ENCODE results near the gene PIEZO2.

Gene PIEZO2

GRCh38 chr18:10787293-10787901 lies 362.0 kb downstream of the PIEZO2 start:
- Mint-ChIP-seq H3K27ac (no peak overlapping the region), H3K27me3 (peaks cover 34% of the 10 kb centered on the region), H3K4me1 (ENCODE audit: low read depth) (peaks cover 10% of the 10 kb centered on the region), H3K36me3 (ENCODE audit: low read depth) (no peaks in the 10 kb centered on the region), H3K9me3 (no peaks in the 10 kb centered on the region), H3K4me3 (no peak overlapping the region)

- Mint-ChIP-seq H3K4me1 (ENCODE audit: low read depth) (peaks cover 10% of the 10 kb centered on the region), H3K9me3 (no peaks in the 10 kb centered on the region), H3K4me3 (no peak overlapping the region), H3K27ac (no peak overlapping the region), H3K36me3 (ENCODE audit: low read depth) (no peaks in the 10 kb centered on the region), H3K27me3 (peaks cover 34% of the 10 kb centered on the region)
These were observed 363.6 kb downstream of the PIEZO2 start for GRCh38 chr18:10785798-10786197.

- no peaks in the 10 kb centered on the region for H3K36me3 Mint-ChIP-seq (ENCODE audit: low read depth)
- peaks cover 10% of the 10 kb centered on the region for H3K4me1 Mint-ChIP-seq (ENCODE audit: low read depth)
- no peaks in the 10 kb centered on the region for H3K9me3 Mint-ChIP-seq
- peaks cover 35% of the 10 kb centered on the region for H3K27me3 Mint-ChIP-seq
- H3K27ac Mint-ChIP-seq = no peak overlapping the region
- no peak overlapping the region for H3K4me3 Mint-ChIP-seq
These were observed 364.7 kb downstream of the PIEZO2 start for GRCh38 chr18:10784596-10785202.

GRCh38 chr18:10783941-10784340 lies 365.4 kb downstream of the PIEZO2 start:
- H3K9me3 Mint-ChIP-seq = no peaks in the 10 kb centered on the region
- no peak overlapping the region for H3K4me3 Mint-ChIP-seq
- H3K4me1 Mint-ChIP-seq (ENCODE audit: low read depth) = peaks cover 10% of the 10 kb centered on the region
- H3K36me3 Mint-ChIP-seq (ENCODE audit: low read depth) = no peaks in the 10 kb centered on the region
- peaks cover 34% of the 10 kb centered on the region for H3K27me3 Mint-ChIP-seq
- H3K27ac Mint-ChIP-seq = no peak overlapping the region

- no peaks in the 10 kb centered on the region for H3K36me3 Mint-ChIP-seq (ENCODE audit: low read depth)
- H3K4me1 Mint-ChIP-seq (ENCODE audit: low read depth) = no peaks in the 10 kb centered on the region
- H3K4me3 Mint-ChIP-seq = no peak overlapping the region
- peaks cover 31% of the 10 kb centered on the region for H3K27me3 Mint-ChIP-seq
- H3K27ac Mint-ChIP-seq = no peak overlapping the region
- H3K9me3 Mint-ChIP-seq = peaks cover 5% of the 10 kb centered on the region
These were observed 372.9 kb downstream of the PIEZO2 start for GRCh38 chr18:10776493-10776892.

- H3K9me3 Mint-ChIP-seq = peaks cover 5% of the 10 kb centered on the region
- no peaks in the 10 kb centered on the region for H3K4me1 Mint-ChIP-seq (ENCODE audit: low read depth)
These were observed 374.3 kb downstream of the PIEZO2 start for GRCh38 chr18:10775026-10775425.

GRCh38 chr18:10771053-10771709 lies 378.2 kb downstream of the PIEZO2 start:
- no peaks in the 10 kb centered on the region for H3K36me3 Mint-ChIP-seq (ENCODE audit: low read depth)
- H3K27ac Mint-ChIP-seq = no peak overlapping the region
- H3K27me3 Mint-ChIP-seq = peaks cover 37% of the 10 kb centered on the region
- no peaks in the 10 kb centered on the region for H3K4me1 Mint-ChIP-seq (ENCODE audit: low read depth)
- peaks cover 5% of the 10 kb centered on the region for H3K9me3 Mint-ChIP-seq
- no peak overlapping the region for H3K4me3 Mint-ChIP-seq

More at GRCh38 chr18:10775026-10775425, 374.3 kb downstream of the PIEZO2 start:
- H3K27ac Mint-ChIP-seq = no peak overlapping the region
- peaks cover 32% of the 10 kb centered on the region for H3K27me3 Mint-ChIP-seq
- H3K36me3 Mint-ChIP-seq (ENCODE audit: low read depth) = no peaks in the 10 kb centered on the region
- no peak overlapping the region for H3K4me3 Mint-ChIP-seq

GRCh38 chr18:10770264-10770663 lies 379.1 kb downstream of the PIEZO2 start:
- Mint-ChIP-seq H3K27me3 (peaks cover 34% of the 10 kb centered on the region), H3K9me3 (peaks cover 5% of the 10 kb centered on the region), H3K4me3 (no peak overlapping the region), H3K27ac (no peak overlapping the region), H3K36me3 (ENCODE audit: low read depth) (no peaks in the 10 kb centered on the region), H3K4me1 (ENCODE audit: low read depth) (no peaks in the 10 kb centered on the region)

- H3K27me3 Mint-ChIP-seq = peaks cover 25% of the 10 kb centered on the region
- no peak overlapping the region for H3K4me3 Mint-ChIP-seq
- no peaks in the 10 kb centered on the region for H3K4me1 Mint-ChIP-seq (ENCODE audit: low read depth)
- H3K9me3 Mint-ChIP-seq = peaks cover 5% of the 10 kb centered on the region
- H3K36me3 Mint-ChIP-seq (ENCODE audit: low read depth) = no peaks in the 10 kb centered on the region
- no peak overlapping the region for H3K27ac Mint-ChIP-seq
These were observed 381.1 kb downstream of the PIEZO2 start for GRCh38 chr18:10768221-10768620.

GRCh38 chr18:10767658-10768057 lies 381.7 kb downstream of the PIEZO2 start:
- H3K27ac Mint-ChIP-seq = no peak overlapping the region
- H3K4me1 Mint-ChIP-seq (ENCODE audit: low read depth) = no peaks in the 10 kb centered on the region
- peaks cover 5% of the 10 kb centered on the region for H3K9me3 Mint-ChIP-seq
- peaks cover 21% of the 10 kb centered on the region for H3K27me3 Mint-ChIP-seq
- no peaks in the 10 kb centered on the region for H3K36me3 Mint-ChIP-seq (ENCODE audit: low read depth)
- H3K4me3 Mint-ChIP-seq = no peak overlapping the region

GRCh38 chr18:10760986-10761385 lies 388.4 kb downstream of the PIEZO2 start:
- no peaks in the 10 kb centered on the region for H3K9me3 Mint-ChIP-seq
- no peaks in the 10 kb centered on the region for H3K36me3 Mint-ChIP-seq (ENCODE audit: low read depth)
- H3K27ac Mint-ChIP-seq = no peak overlapping the region
- H3K27me3 Mint-ChIP-seq = no peaks in the 10 kb centered on the region
- no peaks in the 10 kb centered on the region for H3K4me1 Mint-ChIP-seq (ENCODE audit: low read depth)
- H3K4me3 Mint-ChIP-seq = no peak overlapping the region

GRCh38 chr18:10759241-10759640 lies 390.1 kb downstream of the PIEZO2 start:
- no peaks in the 10 kb centered on the region for H3K9me3 Mint-ChIP-seq
- no peak overlapping the region for H3K4me3 Mint-ChIP-seq
- no peaks in the 10 kb centered on the region for H3K27me3 Mint-ChIP-seq
- no peak overlapping the region for H3K27ac Mint-ChIP-seq
- no peaks in the 10 kb centered on the region for H3K36me3 Mint-ChIP-seq (ENCODE audit: low read depth)
- H3K4me1 Mint-ChIP-seq (ENCODE audit: low read depth) = no peaks in the 10 kb centered on the region

GRCh38 chr18:10757946-10758345 lies 391.4 kb downstream of the PIEZO2 start:
- H3K27me3 Mint-ChIP-seq = no peaks in the 10 kb centered on the region
- no peak overlapping the region for H3K27ac Mint-ChIP-seq
- no peaks in the 10 kb centered on the region for H3K4me1 Mint-ChIP-seq (ENCODE audit: low read depth)
- no peak overlapping the region for H3K4me3 Mint-ChIP-seq
- no peaks in the 10 kb centered on the region for H3K9me3 Mint-ChIP-seq
- H3K36me3 Mint-ChIP-seq (ENCODE audit: low read depth) = no peaks in the 10 kb centered on the region

GRCh38 chr18:10757349-10757748 lies 392.0 kb downstream of the PIEZO2 start:
- no peaks in the 10 kb centered on the region for H3K4me1 Mint-ChIP-seq (ENCODE audit: low read depth)
- H3K27me3 Mint-ChIP-seq = no peaks in the 10 kb centered on the region
- H3K9me3 Mint-ChIP-seq = no peaks in the 10 kb centered on the region
- H3K27ac Mint-ChIP-seq = no peak overlapping the region
- no peak overlapping the region for H3K4me3 Mint-ChIP-seq
- H3K36me3 Mint-ChIP-seq (ENCODE audit: low read depth) = no peaks in the 10 kb centered on the region

- H3K27me3 Mint-ChIP-seq = no peaks in the 10 kb centered on the region
- no peaks in the 10 kb centered on the region for H3K36me3 Mint-ChIP-seq (ENCODE audit: low read depth)
- H3K4me1 Mint-ChIP-seq (ENCODE audit: low read depth) = no peaks in the 10 kb centered on the region
- no peaks in the 10 kb centered on the region for H3K9me3 Mint-ChIP-seq
- H3K4me3 Mint-ChIP-seq = no peak overlapping the region
- H3K27ac Mint-ChIP-seq = no peak overlapping the region
These were observed 393.5 kb downstream of the PIEZO2 start for GRCh38 chr18:10755855-10756254.

Data from stimulated activated naive CD8-positive, alpha-beta T cell treated with anti-CD3 and anti-CD28 coated beads, Interleukin-15, Interleukin-2, amounts not matched to agents 100 ng/mL and 50 ng/mL, for 24 hours (primary cell).